GM18868 (cell line): ENCODE data around the gene KREMEN1.
"Not testable (repeated sequence)": the region's sequence is repeated elsewhere in the genome, so short reads cannot be mapped to it uniquely, and the experiment has no call there.

Source experiments
- ATAC-seq: cut with Tn5 transposase; IDR thresholded peaks from one replicate; pipeline ENCODE4 v1.9.1; 2021; ENCODE audit warnings: mild to moderate bottlenecking, moderate library complexity; ENCODE audit not compliant: unreplicated experiment

The KREMEN1 gene

GRCh38 chr22:29102300-29102699 lies 29.5 kb downstream of the KREMEN1 start:
- no peak for ATAC-seq

- ATAC-seq, result no peak
Observed at GRCh38 chr22:29103121-29103520, 30.3 kb downstream of the KREMEN1 start.

GRCh38 chr22:29105468-29105867 lies 32.6 kb downstream of the KREMEN1 start:
- no peak for ATAC-seq

GRCh38 chr22:29106839-29107238 lies 34.0 kb downstream of the KREMEN1 start:
- ATAC-seq, result no peak

- no peak for ATAC-seq
Observed at GRCh38 chr22:29108137-29108536, 35.3 kb downstream of the KREMEN1 start.

GRCh38 chr22:29109822-29110221 lies 37.0 kb downstream of the KREMEN1 start:
- ATAC-seq, result no peak

GRCh38 chr22:29110946-29111345 lies 38.1 kb downstream of the KREMEN1 start:
- ATAC-seq, result no peak

GRCh38 chr22:29112121-29112520 lies 39.3 kb downstream of the KREMEN1 start:
- ATAC-seq, result no peak

GRCh38 chr22:29112681-29113080 lies 39.8 kb downstream of the KREMEN1 start:
- ATAC-seq, result no peak

- ATAC-seq, result no peak
Observed at GRCh38 chr22:29113319-29113718, 40.5 kb downstream of the KREMEN1 start.

GRCh38 chr22:29114392-29114791 lies 41.6 kb downstream of the KREMEN1 start:
- no peak for ATAC-seq

GRCh38 chr22:29115682-29116288 lies 43.0 kb downstream of the KREMEN1 start:
- ATAC-seq, result no peak

- ATAC-seq, result no peak
Observed at GRCh38 chr22:29116397-29117123, 43.7 kb downstream of the KREMEN1 start.

- ATAC-seq, result no peak
Observed at GRCh38 chr22:29117799-29118477, 45.1 kb downstream of the KREMEN1 start.

- ATAC-seq, result not testable (repeated sequence)
Observed at GRCh38 chr22:29120098-29120912, 47.5 kb downstream of the KREMEN1 start.

- ATAC-seq, result no peak
Observed at GRCh38 chr22:29121124-29121523, 48.3 kb downstream of the KREMEN1 start.

- no peak for ATAC-seq
Observed at GRCh38 chr22:29122041-29122440, 49.2 kb downstream of the KREMEN1 start.

GRCh38 chr22:29124777-29125442 lies 52.1 kb downstream of the KREMEN1 start:
- no peak for ATAC-seq

- ATAC-seq, result no peak
Observed at GRCh38 chr22:29125443-29125778, 52.6 kb downstream of the KREMEN1 start.

GRCh38 chr22:29125844-29126243 lies 53.0 kb downstream of the KREMEN1 start:
- no peak for ATAC-seq
